HG03571 (cell line): ENCODE data around the gene TIE1.
"Not testable (repeated sequence)": the region's sequence is repeated elsewhere in the genome, so short reads cannot be mapped to it uniquely, and the experiment has no call there.

Source experiments
- ATAC-seq: cut with Tn5 transposase; IDR thresholded peaks from one replicate; pipeline ENCODE4 v1.9.1; 2021; ENCODE audit not compliant: unreplicated experiment

The TIE1 gene

GRCh38 chr1:43358746-43359693 is 58.2 kb downstream of the TIE1 start, which contains the start of gene CDC20:
Gene CDC20, plus strand, starts transcription at chr1:43358981. Its CDS starts 235 bp downstream, at chr1:43359216.
- peak; percentile 90 for ATAC-seq

GRCh38 chr1:43359696-43360095 is 58.9 kb downstream of the TIE1 start:
- ATAC-seq: no peak

GRCh38 chr1:43360616-43361015 is 59.8 kb downstream of the TIE1 start:
- ATAC-seq: no peak

- ATAC-seq: no peak
These were observed 62.6 kb downstream of the TIE1 start for GRCh38 chr1:43363283-43363934.

- no peak for ATAC-seq
These were observed 63.2 kb downstream of the TIE1 start for GRCh38 chr1:43363935-43364525.

- ATAC-seq: no peak
These were observed 64.9 kb downstream of the TIE1 start for GRCh38 chr1:43365678-43366077.

GRCh38 chr1:43366179-43366578 is 65.4 kb downstream of the TIE1 start:
- ATAC-seq: no peak

- ATAC-seq: no peak
These were observed 65.8 kb downstream of the TIE1 start for GRCh38 chr1:43366601-43367025.

GRCh38 chr1:43367026-43367903 is 66.5 kb downstream of the TIE1 start:
- no peak for ATAC-seq

- ATAC-seq: peak; percentile 71
These were observed 67.3 kb downstream of the TIE1 start, which contains the start of gene ELOVL1 for GRCh38 chr1:43367904-43368645. Gene ELOVL1, minus strand, starts transcription at chr1:43368011. Its CDS starts 2,402 bp downstream, at chr1:43365609.

GRCh38 chr1:43368646-43369020 is 67.9 kb downstream of the TIE1 start:
- ATAC-seq: no peak

GRCh38 chr1:43369779-43370178 is 69.0 kb downstream of the TIE1 start:
- not testable (repeated sequence) for ATAC-seq

GRCh38 chr1:43370564-43370963 is 69.8 kb downstream of the TIE1 start:
- no peak for ATAC-seq

GRCh38 chr1:43372172-43372571 is 71.4 kb downstream of the TIE1 start:
- no peak for ATAC-seq
